Measurements from ENCODE around the gene SETD9. TPM values are rescaled to one million over a fixed set of nuclear protein-coding genes. Genes with fewer than 3 reads are reported as not detected.

The SETD9 gene
- total RNA-seq, 1 donor from 2014 or later: 39.3 TPM

DNA sequence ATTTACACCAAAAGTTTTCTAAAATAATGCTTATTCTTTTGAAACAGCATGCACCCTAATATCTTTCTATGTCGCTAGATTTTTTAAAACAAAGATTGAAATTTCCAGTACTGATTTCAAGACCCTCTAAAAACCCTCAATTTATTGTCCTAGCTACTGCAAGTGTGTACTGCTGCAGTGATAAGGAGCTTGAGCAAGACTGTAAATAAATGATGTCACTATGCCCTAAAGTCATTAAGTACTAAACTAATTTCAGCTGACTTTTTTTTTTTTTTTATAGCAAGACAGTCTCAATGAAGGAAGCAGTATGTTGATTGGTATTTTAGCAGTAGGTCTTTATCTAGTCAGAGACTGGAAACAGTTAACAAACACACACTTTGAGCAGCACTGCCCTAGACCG is 54.8 kb downstream of the SETD9 start:
- Mint-ChIP-seq H3K27me3 (ENCODE audit: insufficient read depth, low read depth) (no peaks in the 10 kb centered on the region), H3K9me3 (no peaks in the 10 kb centered on the region), H3K4me3 (no peak overlapping the region), H3K27ac (no peak overlapping the region), H3K4me1 (no peaks in the 10 kb centered on the region), H3K36me3 (no peaks in the 10 kb centered on the region)
- no peaks in the 10 kb centered on the region for H4K20me1 ChIP-seq (ENCODE audit: low read depth)
- TF ChIP-seq EZH2phosphoT487 (IDR thresholded peaks at IDR 0.05) (no peak), EZH2 (IDR thresholded peaks at IDR 0.05) (no peak)
- TF ChIP-seq, protein P1, sequence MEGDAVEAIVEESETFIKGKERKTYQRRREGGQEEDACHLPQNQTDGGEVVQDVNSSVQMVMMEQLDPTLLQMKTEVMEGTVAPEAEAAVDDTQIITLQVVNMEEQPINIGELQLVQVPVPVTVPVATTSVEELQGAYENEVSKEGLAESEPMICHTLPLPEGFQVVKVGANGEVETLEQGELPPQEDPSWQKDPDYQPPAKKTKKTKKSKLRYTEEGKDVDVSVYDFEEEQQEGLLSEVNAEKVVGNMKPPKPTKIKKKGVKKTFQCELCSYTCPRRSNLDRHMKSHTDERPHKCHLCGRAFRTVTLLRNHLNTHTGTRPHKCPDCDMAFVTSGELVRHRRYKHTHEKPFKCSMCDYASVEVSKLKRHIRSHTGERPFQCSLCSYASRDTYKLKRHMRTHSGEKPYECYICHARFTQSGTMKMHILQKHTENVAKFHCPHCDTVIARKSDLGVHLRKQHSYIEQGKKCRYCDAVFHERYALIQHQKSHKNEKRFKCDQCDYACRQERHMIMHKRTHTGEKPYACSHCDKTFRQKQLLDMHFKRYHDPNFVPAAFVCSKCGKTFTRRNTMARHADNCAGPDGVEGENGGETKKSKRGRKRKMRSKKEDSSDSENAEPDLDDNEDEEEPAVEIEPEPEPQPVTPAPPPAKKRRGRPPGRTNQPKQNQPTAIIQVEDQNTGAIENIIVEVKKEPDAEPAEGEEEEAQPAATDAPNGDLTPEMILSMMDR (IDR thresholded peaks at IDR 0.05): no peak
- H2AFZ ChIP-seq (replicated peaks): no peak overlapping the region
- H3K4me2 ChIP-seq: no peak overlapping the region
- H3K9ac ChIP-seq: no peak overlapping the region
- no peaks in the 10 kb centered on the region for H3K4me1 ChIP-seq
- no peaks in the 10 kb centered on the region for H3K79me2 ChIP-seq (ENCODE audit: low read depth)
- no peaks in the 10 kb centered on the region for H3F3A ChIP-seq (ENCODE audit: low read depth)
- H3K36me3 ChIP-seq: no peaks in the 10 kb centered on the region
- no peak overlapping the region for H3K4me3 ChIP-seq
- H3K9me3 ChIP-seq (ENCODE audit: low read depth): no peaks in the 10 kb centered on the region
- H3K27me3 ChIP-seq: no peaks in the 10 kb centered on the region
- no peak overlapping the region for H3K27ac ChIP-seq
- DNase-seq (ENCODE audit: low spot score): no peak

Other genes with a start within 250 kb of the SETD9 start
- gene MAP3K1, start 94.0 kb upstream of the SETD9 start, total RNA-seq (ENCODE audit: low replicate concordance): 20.3 and 22.2 TPM in 2 replicates
- 66.2 and 106 TPM in 2 replicates for gene MIER3, start 42.5 kb downstream of the SETD9 start, total RNA-seq (ENCODE audit: low replicate concordance)